SK-N-SH (cell line): ENCODE data around the gene SASH1. TPM values are rescaled to one million over a fixed set of nuclear protein-coding genes. Genes with fewer than 3 reads are reported as not detected.

ENCODE experiments used
- CTCF ChIA-PET: fragments of 300-600, 350-600 bp; formaldehyde crosslinking; extraction: SDS; loops from one replicate; lab custom pipeline; 2021; lab: Yijun Ruan, JAX
- POLR2A ChIA-PET: fragments of 350-600 bp; sonication (Branson Sonifier 250); formaldehyde crosslinking; extraction: SDS; loops from one replicate; lab custom pipeline; 2020; ENCODE audit warnings: antibody characterized with exemption, inconsistent platforms; lab: Yijun Ruan, JAX
- DNase-seq: peaks from one replicate; pipeline ENCODE4 v3.0.0; 2012
- H2AFZ ChIP-seq: fragments of 200-600 bp; sonication (generic); 2 replicates; pipeline ENCODE4 v1.8.1; 2016; ENCODE audit warnings: antibody characterized with exemption, mild to moderate bottlenecking, low read depth
- H3F3A ChIP-seq: fragments of 200-600 bp; sonication (generic); replicated peaks from 2 replicates; pipeline ENCODE3; 2016; ENCODE audit warnings: antibody characterized with exemption, mild to moderate bottlenecking; ENCODE audit not compliant: insufficient read depth
- H3K27ac ChIP-seq, 2 experiments: fragments of 200-500 bp in 1 of 2; fragments of 200-600 bp in 1 of 2; sonication (Bioruptor generic) in 1 of 2; sonication (generic), shearing (Covaris generic) in 1 of 2; 2 replicates each; pipeline versions ENCODE4 v1.5.1 to v1.6.1; 2014 to 2016; ENCODE audit warnings: low read depth in 2 of 2, inconsistent platforms in 1 of 2, low read length in 1 of 2, mild to moderate bottlenecking in 1 of 2, mixed read lengths in 1 of 2
- H3K27me3 ChIP-seq: fragments of 200-600 bp; sonication (generic), shearing (Covaris generic); 2 replicates; pipeline ENCODE4 v1.6.1; 2016; ENCODE audit warnings: mixed run types; ENCODE audit not compliant: insufficient read depth
- H3K36me3 ChIP-seq, 2 experiments: fragments of 200-500 bp in 1 of 2; fragments of 200-600 bp in 1 of 2; sonication (Bioruptor generic) in 1 of 2; sonication (generic) in 1 of 2; replicated peaks in 1 of 2; 2 replicates each; pipeline versions ENCODE3 to v1.5.1; 2014 to 2016; ENCODE audit warnings: low read length in 1 of 2, mild to moderate bottlenecking in 1 of 2; ENCODE audit not compliant: insufficient read depth in 2 of 2, control insufficient read depth in 1 of 2
- H3K4me1 ChIP-seq, 2 experiments: fragments of 200-500 bp in 1 of 2; fragments of 200-600 bp in 1 of 2; sonication (Bioruptor generic) in 1 of 2; sonication (generic), shearing (Covaris generic) in 1 of 2; 2 replicates each; pipeline versions ENCODE4 v1.5.1 to v1.6.1; 2014 to 2016; ENCODE audit warnings: low read depth in 1 of 2, low read length in 1 of 2, mixed run types in 1 of 2; ENCODE audit not compliant: insufficient read depth in 2 of 2, control insufficient read depth in 1 of 2
- H3K4me2 ChIP-seq: fragments of 200-600 bp; sonication (generic), shearing (Covaris generic); 2 replicates; pipeline ENCODE4 v1.6.1; 2017; ENCODE audit warnings: mixed run types
- H3K4me3 ChIP-seq, 2 experiments: fragments of 200-500 bp in 1 of 2; fragments of 200-600 bp in 1 of 2; sonication (Bioruptor generic) in 1 of 2; sonication (generic), shearing (Covaris generic) in 1 of 2; 2 replicates each; pipeline versions ENCODE4 v1.5.1 to v1.8.1; 2014 to 2016; ENCODE audit warnings: low read depth in 2 of 2, inconsistent platforms in 1 of 2, low read length in 1 of 2, mild to moderate bottlenecking in 1 of 2, mixed read lengths in 1 of 2, moderate library complexity in 1 of 2
- H3K79me2 ChIP-seq: fragments of 200-600 bp; sonication (generic); 2 replicates; pipeline ENCODE4 v1.8.1; 2017; ENCODE audit warnings: mild to moderate bottlenecking; ENCODE audit not compliant: insufficient read depth
- H3K9ac ChIP-seq: fragments of 200-600 bp; sonication (generic); 2 replicates; pipeline ENCODE4 v1.6.1; 2017; ENCODE audit warnings: mixed run types
- H3K9me2 ChIP-seq: fragments of 200-600 bp; sonication (generic); 2 replicates; pipeline ENCODE4 v1.6.1; 2017; ENCODE audit warnings: mixed run types
- H3K9me3 ChIP-seq: fragments of 200-600 bp; sonication (generic); 2 replicates; pipeline ENCODE4 v1.6.1; 2017; ENCODE audit warnings: mixed run types, mild to moderate bottlenecking, moderate library complexity
- H4K20me1 ChIP-seq: fragments of 200-600 bp; sonication (generic); 2 replicates; pipeline ENCODE4 v1.6.1; 2017; ENCODE audit warnings: mild to moderate bottlenecking, mixed run types; ENCODE audit not compliant: insufficient read depth
- ELF1 ChIP-seq: IDR thresholded peaks from 2 replicates; pipeline ENCODE4 v1.4.0; 2012
- EP300 ChIP-seq, 2 experiments: IDR thresholded peaks; 2 replicates each; pipeline versions ENCODE4 v1.4.0 to v1.6.1; 2012; ENCODE audit warnings: borderline replicate concordance in 1 of 2, low read depth in 1 of 2, low read length in 1 of 2
- JUND ChIP-seq: IDR thresholded peaks from 2 replicates; pipeline ENCODE4 v1.4.0; 2012
- MEF2A ChIP-seq: IDR thresholded peaks from 2 replicates; pipeline ENCODE4 v1.4.0; 2012; ENCODE audit warnings: low read depth, borderline replicate concordance
- MXI1 ChIP-seq: IDR thresholded peaks from 2 replicates; pipeline ENCODE4 v1.6.1; 2012; ENCODE audit warnings: mild to moderate bottlenecking, low read depth, low read length, improper control_type of control experiment
- PBX3 ChIP-seq: IDR thresholded peaks from 2 replicates; pipeline ENCODE4; 2012
- POLR2AphosphoS5 ChIP-seq: IDR thresholded peaks from 2 replicates; pipeline ENCODE4 v1.6.1; 2012; ENCODE audit warnings: low read depth, low read length
- TEAD4 ChIP-seq: IDR thresholded peaks from 2 replicates; pipeline ENCODE4 v1.4.0; 2012; ENCODE audit warnings: mild to moderate bottlenecking, borderline replicate concordance; ENCODE audit not compliant: insufficient read depth
- YY1 ChIP-seq: IDR thresholded peaks from 2 replicates; pipeline ENCODE4 v1.4.0; 2012; ENCODE audit warnings: low read depth, mild to moderate bottlenecking
- WGBS: methylation state at CpG from one replicate; pipeline ENCODE4 v1.1.6; 2017; ENCODE audit warnings: low lambda C conversion rate; 5-methylcytosine and 5-hydroxymethylcytosine counted together
- polyA plus RNA-seq, 3 experiments: library from polyadenylated mRNA; depleted of rRNA; stranded (reverse); fragments of >200 nt; gene quantifications; 2 replicates each; pipeline ENCODE4 v1.2.3, GENCODE V29; 2012
- TF ChIP-seq, protein P1 (sequence below): fragments of 150-350 bp; IDR thresholded peaks from 2 replicates; pipeline ENCODE4 v1.6.1; 2017; ENCODE audit warnings: antibody characterized with exemption, low read length, low read depth, borderline replicate concordance

Gene SASH1
- polyA plus RNA-seq, 1 of the 3 experiments (the other 2 are of a cell fraction), result 19.8 TPM

GRCh38 chr6:148471624-148472159, 129.1 kb downstream of the SASH1 start:
- 84% methylated on average over 9 of the region's 9 CpGs for WGBS
- Histone ChIP-seq H3F3A (no peaks in the 10 kb centered on the region), H3K4me3 (no peak overlapping the region), H3K9me2 (no peaks in the 10 kb centered on the region), H3K4me1 (no peaks in the 10 kb centered on the region), H3K4me2 (no peak overlapping the region), H3K9me3 (no peaks in the 10 kb centered on the region), H3K36me3 (peaks cover 11 to 39% of the 10 kb centered on the region in 2 experiments), H3K27ac (no peak overlapping the region), H3K27me3 (no peaks in the 10 kb centered on the region), H3K9ac (no peak overlapping the region), H3K79me2 (peaks cover 31% of the 10 kb centered on the region), H2AFZ (no peak overlapping the region), H4K20me1 (no peaks in the 10 kb centered on the region)
- DNase-seq, result no peak
- ChIA-PET CTCF (interaction anchor here (0.7 kb wide), 1 partner anchor 189 kb away, joined by 3 read pairs; no protein-coding TSS in a partner anchor), POLR2A (no interaction called here)
- TF ChIP-seq MXI1 (no peak), POLR2AphosphoS5 (no peak), MEF2A (no peak), JUND (no peak), YY1 (no peak)
- TF ChIP-seq, protein P1, sequence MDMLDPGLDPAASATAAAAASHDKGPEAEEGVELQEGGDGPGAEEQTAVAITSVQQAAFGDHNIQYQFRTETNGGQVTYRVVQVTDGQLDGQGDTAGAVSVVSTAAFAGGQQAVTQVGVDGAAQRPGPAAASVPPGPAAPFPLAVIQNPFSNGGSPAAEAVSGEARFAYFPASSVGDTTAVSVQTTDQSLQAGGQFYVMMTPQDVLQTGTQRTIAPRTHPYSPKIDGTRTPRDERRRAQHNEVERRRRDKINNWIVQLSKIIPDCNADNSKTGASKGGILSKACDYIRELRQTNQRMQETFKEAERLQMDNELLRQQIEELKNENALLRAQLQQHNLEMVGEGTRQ, result no peak

- peaks cover 23% of the 10 kb centered on the region for H3K79me2 ChIP-seq
- H3K27me3 ChIP-seq, result no peaks in the 10 kb centered on the region
- no peak for DNase-seq
- H3K27ac ChIP-seq, result no peak overlapping the region
- H3K9me3 ChIP-seq, result no peaks in the 10 kb centered on the region
- no peaks in the 10 kb centered on the region for H3F3A ChIP-seq
- no peak overlapping the region for H2AFZ ChIP-seq
- H3K4me2 ChIP-seq, result no peak overlapping the region
- ChIA-PET CTCF (interaction anchor here (0.7 kb wide), 1 partner anchor 190 kb away, joined by 3 read pairs; no protein-coding TSS in a partner anchor), POLR2A (no interaction called here)
- H3K4me1 ChIP-seq, result no peaks in the 10 kb centered on the region
- no peaks in the 10 kb centered on the region for H4K20me1 ChIP-seq
- WGBS, result 81% methylated on average over 12 of the region's 12 CpGs
- no peak overlapping the region for H3K4me3 ChIP-seq
- no peak overlapping the region for H3K9ac ChIP-seq
- no peaks in the 10 kb centered on the region for H3K9me2 ChIP-seq
- TF ChIP-seq EP300 (IDR thresholded peaks at IDR 0.05; ENCODE audit: borderline replicate concordance in 1 of 2, low read depth in 1 of 2, low read length in 1 of 2), result no peak
- TF ChIP-seq YY1, result no peak
- TF ChIP-seq ELF1, result no peak
- TF ChIP-seq TEAD4, result no peak
- no peak for TF ChIP-seq PBX3
- H3K36me3 ChIP-seq, result peaks cover 11 to 46% of the 10 kb centered on the region in 2 experiments
Observed at GRCh38 chr6:148472171-148473105, 129.8 kb downstream of the SASH1 start.
